ENCODE results near the gene GINM1. TPM values are rescaled to one million over a fixed set of nuclear protein-coding genes. Genes with fewer than 3 reads are reported as not detected.
A peak's percentile ranks its signal among the peaks of the same experiment; 100 is the strongest.

The GINM1 gene
- total RNA-seq, 2 donors from 2014 or later: 52.5 to 81.6 TPM

- peak; percentile 41 for TF ChIP-seq CTCF (IDR thresholded peaks at IDR 0.05)
- no peak overlapping the region for H3K27ac ChIP-seq
- no peaks in the 10 kb centered on the region for H3K36me3 ChIP-seq
- ATAC-seq (ENCODE audit: insufficient number of reproducible peaks, low FRiP score, low read depth) (no peak), DNase-seq (ENCODE audit: low spot score) (no peak)
- no peaks in the 10 kb centered on the region for H3K9me3 ChIP-seq
- H3K27me3 ChIP-seq (replicated peaks; ENCODE audit: insufficient read depth): no peaks in the 10 kb centered on the region
- H3K4me3 ChIP-seq: no peak overlapping the region
- peaks cover 4% of the 10 kb centered on the region in 2 donors for H3K4me1 ChIP-seq (ENCODE audit: control insufficient read depth in 1 of 2, low read depth in 2 of 2)
Observed at GRCh38 chr6:149560736-149561135, 5.4 kb upstream of the GINM1 start.

- no peaks in the 10 kb centered on the region for H3K9me3 ChIP-seq
- H3K27me3 ChIP-seq (replicated peaks; ENCODE audit: insufficient read depth): no peaks in the 10 kb centered on the region
- DNase-seq (ENCODE audit: low spot score) (no peak), ATAC-seq (ENCODE audit: insufficient number of reproducible peaks, low FRiP score, low read depth) (no peak)
- no peak overlapping the region for H3K4me3 ChIP-seq
- H3K27ac ChIP-seq: no peak overlapping the region
- peaks cover 11 to 17% of the 10 kb centered on the region in 2 donors for H3K4me1 ChIP-seq (ENCODE audit: control insufficient read depth in 1 of 2, low read depth in 2 of 2)
- no peaks in the 10 kb centered on the region for H3K36me3 ChIP-seq
- TF ChIP-seq CTCF (IDR thresholded peaks at IDR 0.05): no peak
Observed at GRCh38 chr6:149563203-149563927, 2.8 kb upstream of the GINM1 start.

- no peak for TF ChIP-seq CTCF (IDR thresholded peaks at IDR 0.05)
- H3K27me3 ChIP-seq (replicated peaks; ENCODE audit: insufficient read depth): no peaks in the 10 kb centered on the region
- H3K9me3 ChIP-seq: no peaks in the 10 kb centered on the region
- H3K36me3 ChIP-seq: no peaks in the 10 kb centered on the region
- ATAC-seq (ENCODE audit: insufficient number of reproducible peaks, low FRiP score, low read depth): no peak
- H3K4me1 ChIP-seq (ENCODE audit: control insufficient read depth in 1 of 2, low read depth in 2 of 2): peaks cover 11 to 18% of the 10 kb centered on the region in 2 donors
- no peak for DNase-seq (ENCODE audit: low spot score)
- no peak overlapping the region for H3K27ac ChIP-seq
- no peak overlapping the region for H3K4me3 ChIP-seq
Observed at GRCh38 chr6:149563928-149564325, 2.2 kb upstream of the GINM1 start.

GRCh38 chr6:149566410-149567193 is 427 bp downstream of the GINM1 start:
- H3K9me3 ChIP-seq: no peaks in the 10 kb centered on the region

More at GRCh38 chr6:149566410-149567193, 427 bp downstream of the GINM1 start:
- H3K4me3 ChIP-seq: peak overlapping the region; percentile 93
- peak overlapping the region; percentile 95 to 96 for H3K27ac ChIP-seq
- DNase-seq (ENCODE audit: low spot score) (no peak), ATAC-seq (ENCODE audit: insufficient number of reproducible peaks, low FRiP score, low read depth) (peak; percentile 48)
- no peak for TF ChIP-seq CTCF (IDR thresholded peaks at IDR 0.05)
- no peaks in the 10 kb centered on the region for H3K27me3 ChIP-seq (replicated peaks; ENCODE audit: insufficient read depth)
- no peaks in the 10 kb centered on the region for H3K36me3 ChIP-seq
- peaks cover 11 to 24% of the 10 kb centered on the region in 2 donors for H3K4me1 ChIP-seq (ENCODE audit: control insufficient read depth in 1 of 2, low read depth in 2 of 2)
